ENCODE results near the gene MYO1E.

The MYO1E gene

DNA sequence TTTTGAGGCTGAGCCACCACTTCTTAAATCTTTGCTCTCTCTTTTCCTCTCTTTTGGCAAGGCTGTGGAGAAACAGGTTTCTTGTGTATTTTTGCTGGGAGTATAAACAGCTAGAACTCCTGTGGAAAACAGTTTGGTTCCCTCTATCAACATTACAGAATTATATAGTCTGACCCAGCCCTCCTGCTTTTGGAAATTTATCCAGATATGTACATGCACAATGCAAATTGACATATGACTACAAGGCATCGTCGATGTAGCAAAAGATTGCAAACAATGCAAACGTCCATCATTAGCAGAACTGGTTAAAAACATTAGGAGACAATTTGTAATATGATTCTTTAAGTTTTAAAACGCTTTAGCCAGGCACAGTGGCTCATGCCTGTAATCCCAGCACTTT is 12.5 kb upstream of the MYO1E start:
- Histone ChIP-seq H3K27me3 (no peaks in the 10 kb centered on the region), H3K36me3 (peaks cover 0 to 15% (median 9%) of the 10 kb centered on the region in 3 donors), H3K27ac (no peak overlapping the region), H3K9me3 (no peaks in the 10 kb centered on the region), H3K4me1 (peaks cover 0 to 6% (median 1%) of the 10 kb centered on the region in 4 donors), H3K4me3 (no peak overlapping the region)
- intact Hi-C loops (cut with DNase I; ENCODE audit: low total_unique reads), result no loop called here
- no peak for DNase-seq
- no peak for TF ChIP-seq CTCF (IDR thresholded peaks at IDR 0.05)

DNA sequence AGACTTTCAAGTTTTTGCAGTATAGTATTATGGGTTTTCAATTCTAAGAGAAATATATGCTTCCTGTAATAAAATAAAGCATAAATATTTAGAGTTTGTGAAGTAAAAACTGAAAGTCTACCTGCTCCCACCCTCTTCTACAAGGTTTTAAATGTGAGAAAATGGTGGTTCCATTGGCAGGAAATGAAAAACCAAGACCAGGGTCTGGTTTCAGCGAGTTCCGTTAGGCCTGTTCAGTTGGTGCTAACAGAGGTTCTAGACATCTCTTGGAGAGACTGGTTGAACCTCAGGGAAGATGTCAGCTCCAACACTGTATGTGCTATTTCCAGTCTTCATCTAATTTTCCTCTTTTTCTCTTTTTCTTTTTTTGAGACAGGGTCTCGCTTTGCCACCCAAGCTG is 11.8 kb upstream of the MYO1E start:
- intact Hi-C loops (cut with DNase I; ENCODE audit: low total_unique reads), result no loop called here
- no peak for TF ChIP-seq CTCF (IDR thresholded peaks at IDR 0.05)
- Histone ChIP-seq H3K36me3 (peaks cover 0 to 15% (median 9%) of the 10 kb centered on the region in 3 donors), H3K4me1 (peaks cover 0 to 6% (median 1%) of the 10 kb centered on the region in 4 donors), H3K9me3 (no peaks in the 10 kb centered on the region), H3K27me3 (no peaks in the 10 kb centered on the region), H3K27ac (no peak overlapping the region), H3K4me3 (no peak overlapping the region)
- DNase-seq, result no peak

DNA sequence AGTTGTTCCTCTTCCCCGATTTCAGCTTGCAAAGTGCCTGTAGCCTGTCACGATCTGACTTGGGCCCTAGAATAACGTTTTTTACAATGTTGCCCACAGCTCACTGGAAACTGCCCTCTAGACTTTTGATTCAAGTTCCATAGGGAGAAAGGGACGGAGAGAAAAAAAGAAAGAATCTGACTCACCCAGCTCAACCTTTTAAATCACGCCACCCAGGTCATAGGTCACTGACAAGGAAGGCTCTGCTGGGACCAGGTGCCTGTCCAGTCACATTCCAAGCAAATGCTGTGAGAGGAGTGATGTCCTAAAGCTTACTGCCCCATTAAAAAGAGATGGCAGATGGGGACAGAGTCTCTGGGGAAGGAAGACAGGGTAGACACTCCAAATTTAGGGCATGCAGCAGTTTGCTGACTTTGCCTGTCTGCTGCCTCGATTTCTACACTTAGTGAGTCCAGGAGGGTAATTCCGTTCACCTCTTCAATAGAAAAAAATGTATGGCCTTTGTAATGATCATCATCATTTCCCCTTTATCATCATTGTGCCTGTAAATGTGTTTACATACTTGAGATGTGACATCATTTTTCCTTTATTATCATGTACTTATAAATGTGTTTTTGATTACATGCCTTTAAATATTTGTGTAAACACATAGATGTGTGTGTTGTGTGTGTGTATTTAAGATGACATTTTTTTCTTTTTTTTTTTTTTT is 8.4 kb upstream of the MYO1E start:
- Histone ChIP-seq H3K36me3 (peaks cover 0 to 15% (median 9%) of the 10 kb centered on the region in 3 donors), H3K4me1 (no peaks in the 10 kb centered on the region), H3K4me3 (no peak overlapping the region), H3K9me3 (no peaks in the 10 kb centered on the region), H3K27ac (no peak overlapping the region), H3K27me3 (no peaks in the 10 kb centered on the region)
- intact Hi-C loops (cut with DNase I; ENCODE audit: low total_unique reads), result no loop called here
- no peak for DNase-seq
- no peak for TF ChIP-seq CTCF (IDR thresholded peaks at IDR 0.05)

DNA sequence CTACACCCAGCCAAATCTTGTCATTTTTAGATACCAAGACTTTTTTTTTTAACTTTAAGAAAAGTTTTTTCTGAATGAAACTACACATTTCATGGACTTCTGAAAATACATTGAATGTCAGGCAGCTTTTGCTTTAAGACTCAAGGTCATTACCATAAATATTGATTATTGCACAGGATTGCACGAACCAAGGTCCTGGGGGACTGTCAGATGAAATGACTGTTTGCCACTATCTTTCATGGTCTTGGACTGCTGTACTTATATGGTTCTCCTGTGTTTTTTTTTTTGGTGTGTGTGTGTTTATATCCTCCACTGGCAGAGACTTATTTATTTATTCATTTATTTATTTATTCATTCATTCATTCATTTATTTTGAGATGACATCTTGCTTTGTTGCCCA is 6.9 kb upstream of the MYO1E start:
- peaks cover 0 to 9% (median 6%) of the 10 kb centered on the region in 3 donors for H3K36me3 ChIP-seq
- no peak for TF ChIP-seq CTCF (IDR thresholded peaks at IDR 0.05)
- H3K27ac ChIP-seq, result no peak overlapping the region
- H3K9me3 ChIP-seq, result no peaks in the 10 kb centered on the region
- intact Hi-C loops (cut with DNase I; ENCODE audit: low total_unique reads), result loop anchor here (2.0 to 10.0 kb wide), 3 partner anchors 85 to 215 kb away; no protein-coding TSS in a partner anchor
- no peaks in the 10 kb centered on the region for H3K27me3 ChIP-seq
- DNase-seq, result no peak
- H3K4me1 ChIP-seq, result peaks cover 0 to 4% (median 0%) of the 10 kb centered on the region in 4 donors
- no peak overlapping the region for H3K4me3 ChIP-seq

DNA sequence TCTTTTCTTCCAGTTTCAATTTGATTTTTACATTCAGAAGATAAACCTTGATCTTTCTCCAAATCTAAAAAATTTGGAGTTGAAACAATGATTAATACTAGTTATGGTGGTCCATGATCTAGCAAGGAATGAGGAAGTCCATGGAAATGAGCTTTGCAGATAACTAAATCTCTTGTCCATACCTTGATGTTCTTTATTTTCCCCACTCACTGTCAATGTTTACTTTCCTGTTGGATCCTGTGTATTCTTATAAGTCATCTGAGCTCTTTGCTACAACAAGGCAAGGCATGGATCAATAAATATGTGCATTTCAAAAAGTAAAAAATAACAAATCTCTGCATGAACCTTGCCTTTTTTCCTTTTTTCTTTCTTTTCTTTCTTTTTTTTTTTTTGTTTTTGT is 6.2 kb upstream of the MYO1E start:
- intact Hi-C loops (cut with DNase I; ENCODE audit: low total_unique reads), result loop anchor here (2.0 to 10.0 kb wide), 3 partner anchors 84 to 214 kb away; no protein-coding TSS in a partner anchor

More for the DNA sequence above, 6.2 kb upstream of the MYO1E start:
- Histone ChIP-seq H3K27me3 (no peaks in the 10 kb centered on the region), H3K27ac (no peak overlapping the region), H3K4me1 (peaks cover 0 to 11% (median 2%) of the 10 kb centered on the region in 4 donors), H3K9me3 (no peaks in the 10 kb centered on the region), H3K4me3 (no peak overlapping the region), H3K36me3 (peaks cover 0 to 9% (median 6%) of the 10 kb centered on the region in 3 donors)
- DNase-seq, result no peak
- no peak for TF ChIP-seq CTCF (IDR thresholded peaks at IDR 0.05)
